GM18499 (cell line): Measurements from ENCODE around the gene UPK1A.

ENCODE experiments used
- ATAC-seq: cut with Tn5 transposase; IDR thresholded peaks from one replicate; pipeline ENCODE4 v1.9.1; 2021; ENCODE audit warnings: moderate number of reproducible peaks; ENCODE audit not compliant: insufficient read depth, unreplicated experiment

The UPK1A gene

GRCh38 chr19:35666251-35666913 is at the start of gene UPK1A:
TSS of gene UPK1A (plus strand) at chr19:35666517. CDS start at chr19:35666813, 296 bp downstream.
- no peak for ATAC-seq

- no peak for ATAC-seq
Measured at GRCh38 chr19:35618857-35619256, 47.5 kb upstream of the UPK1A start.

GRCh38 chr19:35619290-35619923 is 46.9 kb upstream of the UPK1A start:
- ATAC-seq = no peak

GRCh38 chr19:35620001-35620400 is 46.3 kb upstream of the UPK1A start:
- no peak for ATAC-seq

GRCh38 chr19:35621708-35622107 is 44.6 kb upstream of the UPK1A start:
- ATAC-seq = no peak

GRCh38 chr19:35622750-35623149 is 43.6 kb upstream of the UPK1A start:
- ATAC-seq = no peak

DNA sequence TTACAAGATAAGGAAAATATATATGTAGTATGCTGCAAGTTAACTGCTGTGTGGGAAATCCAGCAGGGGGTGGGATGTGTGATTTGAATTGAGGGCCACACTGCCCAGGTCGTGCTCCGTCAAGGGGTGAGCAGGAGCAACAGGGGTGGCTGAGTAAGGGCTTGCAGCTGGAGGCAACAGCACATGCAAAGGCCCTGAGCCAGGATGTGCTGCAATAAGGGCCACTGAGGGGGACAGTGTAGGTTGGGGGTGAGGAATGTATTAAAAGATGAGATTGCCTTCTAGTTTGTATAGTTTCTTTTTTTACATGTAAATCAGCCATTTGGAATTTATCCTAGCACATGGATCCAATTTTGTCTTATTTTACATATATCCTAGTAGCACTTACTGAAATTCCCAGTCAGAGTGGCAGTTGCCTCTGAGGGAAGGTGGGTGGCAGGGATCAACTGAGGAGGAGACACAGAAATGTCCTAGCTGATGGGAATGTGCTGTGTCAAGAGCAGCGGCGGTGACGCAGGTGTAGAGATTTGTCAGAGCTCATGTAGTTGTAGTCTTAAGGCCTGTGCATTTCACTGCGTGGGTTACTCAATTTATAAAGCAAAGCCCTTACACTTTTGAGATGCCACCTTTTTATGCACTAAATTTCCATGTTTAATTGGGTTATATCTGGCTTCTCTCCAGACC is 42.8 kb upstream of the UPK1A start:
- ATAC-seq = no peak

DNA sequence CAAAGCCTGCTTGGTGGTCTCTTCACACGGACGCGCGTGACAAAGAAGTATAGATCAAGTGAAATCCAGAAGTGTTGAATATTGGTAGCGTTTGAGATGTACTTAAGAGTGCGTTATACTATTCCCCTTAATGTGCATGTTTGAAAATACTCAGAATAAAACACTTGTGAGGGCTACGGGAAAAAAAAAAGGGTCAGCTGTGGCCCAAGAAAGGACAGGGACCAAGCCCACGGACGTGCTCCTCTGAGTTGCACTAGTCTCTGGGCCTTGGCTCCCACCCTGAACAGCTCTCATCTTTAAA is 38.1 kb upstream of the UPK1A start:
- ATAC-seq = peak; percentile 7

DNA sequence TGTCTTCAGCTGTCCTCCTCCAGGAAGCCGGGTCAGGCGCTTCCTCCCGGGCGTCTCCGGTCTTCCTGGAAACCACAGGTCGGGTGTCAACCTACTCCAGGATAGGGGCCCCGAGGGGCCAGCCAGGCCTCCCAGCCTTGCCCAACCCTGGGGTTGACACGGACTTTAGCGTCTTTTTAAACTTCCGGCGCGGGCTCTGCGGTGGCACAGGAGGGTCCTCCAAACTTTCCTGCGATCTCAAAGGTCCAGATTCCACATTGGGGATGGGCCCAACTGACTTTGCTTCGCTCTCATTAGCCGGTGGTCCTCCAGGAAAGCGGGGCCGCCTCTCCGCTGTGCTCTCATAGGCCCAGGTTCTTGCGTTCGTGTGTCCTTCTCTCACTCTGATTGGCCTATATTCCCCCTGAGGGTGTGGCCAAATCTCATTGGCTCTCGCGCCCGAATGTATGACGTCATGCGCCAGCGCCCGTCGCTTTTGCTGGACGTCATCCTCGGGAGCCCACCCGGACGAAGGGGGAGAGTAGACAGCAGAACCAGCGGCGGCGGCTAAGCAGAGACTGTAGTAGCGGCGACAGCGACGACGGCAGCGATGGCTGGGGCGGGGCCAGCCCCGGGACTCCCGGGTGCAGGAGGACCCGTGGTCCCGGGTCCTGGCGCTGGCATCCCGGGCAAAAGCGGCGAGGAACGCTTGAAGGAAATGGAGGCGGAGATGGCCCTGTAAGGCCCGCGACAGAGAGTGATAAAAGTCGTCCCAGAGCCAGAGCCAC is 37.6 kb upstream of the UPK1A start, which contains the start of gene RBM42:
Gene RBM42, plus strand, starts transcription at position 472 of the 767 bp plus-strand sequence. Its CDS starts 118 bp downstream, at position 590.
- ATAC-seq = peak; percentile 89

DNA sequence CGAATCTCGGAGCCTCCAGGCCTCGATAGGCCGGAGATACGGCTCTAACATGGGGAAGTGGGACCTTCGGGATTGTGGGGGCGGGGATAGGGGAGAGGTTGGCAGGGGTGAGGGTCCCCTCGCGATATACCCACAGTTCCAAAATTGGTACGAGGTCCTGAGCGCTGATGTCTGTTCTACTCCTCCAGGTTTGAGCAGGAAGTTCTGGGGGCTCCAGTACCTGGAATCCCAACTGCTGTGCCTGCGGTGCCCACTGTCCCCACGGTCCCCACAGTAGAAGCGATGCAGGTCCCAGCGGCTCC is 37.0 kb upstream of the UPK1A start:
- ATAC-seq = no peak

DNA sequence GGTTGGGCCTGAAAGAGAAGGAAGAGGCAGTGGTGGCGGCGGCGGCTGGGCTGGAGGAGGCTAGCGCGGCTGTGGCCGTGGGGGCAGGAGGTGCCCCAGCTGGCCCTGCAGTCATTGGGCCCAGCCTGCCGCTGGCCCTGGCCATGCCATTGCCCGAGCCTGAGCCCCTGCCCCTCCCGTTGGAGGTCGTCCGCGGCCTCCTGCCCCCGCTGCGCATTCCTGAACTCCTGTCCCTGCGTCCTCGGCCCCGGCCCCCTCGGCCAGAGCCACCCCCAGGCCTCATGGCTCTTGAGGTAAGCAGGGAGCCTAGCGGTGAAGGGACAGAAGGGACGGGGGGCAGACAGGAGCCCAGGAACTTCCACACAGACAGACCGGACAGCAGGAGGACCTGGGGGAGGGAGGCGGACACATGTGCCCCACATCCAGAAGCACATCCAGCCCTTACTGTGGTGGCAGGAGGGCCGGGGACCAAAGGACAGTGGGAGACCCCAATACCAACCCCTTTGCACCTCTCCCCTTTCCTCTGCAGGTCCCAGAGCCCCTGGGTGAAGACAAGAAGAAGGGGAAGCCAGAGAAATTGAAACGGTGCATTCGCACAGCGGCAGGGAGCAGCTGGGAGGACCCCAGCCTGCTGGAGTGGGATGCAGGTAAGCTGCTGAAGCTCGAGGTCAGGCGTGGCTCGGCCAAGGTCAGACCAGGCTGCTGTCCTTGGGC is 32.4 kb upstream of the UPK1A start:
- ATAC-seq = no peak

- ATAC-seq = no peak
Measured at GRCh38 chr19:35636651-35637050, 29.7 kb upstream of the UPK1A start.

DNA sequence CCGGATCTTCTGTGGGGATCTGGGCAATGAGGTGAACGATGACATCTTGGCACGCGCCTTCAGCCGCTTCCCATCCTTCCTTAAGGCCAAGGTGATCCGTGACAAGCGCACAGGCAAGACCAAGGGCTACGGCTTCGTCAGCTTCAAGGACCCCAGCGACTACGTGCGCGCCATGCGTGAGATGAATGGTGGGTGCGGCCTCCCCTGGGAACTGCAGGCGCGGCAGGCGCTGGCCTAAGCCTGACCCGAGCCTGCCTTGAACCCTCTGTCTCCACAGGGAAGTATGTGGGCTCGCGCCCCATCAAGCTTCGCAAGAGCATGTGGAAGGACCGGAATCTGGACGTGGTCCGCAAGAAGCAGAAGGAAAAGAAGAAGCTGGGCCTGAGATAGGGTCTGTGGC is 29.2 kb upstream of the UPK1A start:
- no peak for ATAC-seq

DNA sequence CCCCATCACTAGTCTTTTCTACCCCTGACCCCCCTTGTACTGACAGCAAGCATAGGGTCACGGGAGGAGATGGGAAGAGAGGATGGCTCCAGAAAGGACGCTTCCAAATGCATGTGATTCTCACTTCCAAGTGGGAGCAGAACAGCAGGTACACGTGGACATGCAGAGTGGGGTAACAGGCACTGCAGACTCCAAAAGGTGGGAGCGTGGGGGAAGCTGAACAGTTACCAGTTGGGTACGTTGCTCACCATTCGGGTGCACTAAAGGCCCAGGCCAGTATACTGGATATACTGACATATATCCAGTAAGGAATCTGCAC is 27.0 kb upstream of the UPK1A start:
- no peak for ATAC-seq

GRCh38 chr19:35639863-35640262 is 26.5 kb upstream of the UPK1A start:
- no peak for ATAC-seq

- ATAC-seq = no peak
Measured at GRCh38 chr19:35641515-35642151, 24.7 kb upstream of the UPK1A start, which contains the start of gene ETV2. TSS of gene ETV2 (plus strand) at chr19:35641745. CDS start at chr19:35642461, 716 bp downstream.

DNA sequence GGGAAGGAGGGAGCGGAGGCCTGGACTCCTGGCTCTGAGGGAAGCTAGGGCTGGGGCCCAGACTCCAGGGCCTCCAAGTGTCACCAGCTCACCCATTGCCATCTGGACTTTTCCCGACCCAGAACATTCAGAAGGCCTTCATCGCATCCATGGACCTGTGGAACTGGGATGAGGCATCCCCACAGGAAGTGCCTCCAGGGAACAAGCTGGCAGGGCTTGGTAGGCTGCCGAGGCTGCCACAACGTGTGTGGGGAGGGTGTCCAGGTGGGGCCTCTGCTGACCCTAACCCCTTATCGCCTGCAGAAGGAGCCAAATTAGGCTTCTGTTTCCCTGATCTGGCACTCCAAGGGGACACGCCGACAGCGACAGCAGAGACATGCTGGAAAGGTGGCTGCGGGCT is 24.0 kb upstream of the UPK1A start:
- no peak for ATAC-seq

DNA sequence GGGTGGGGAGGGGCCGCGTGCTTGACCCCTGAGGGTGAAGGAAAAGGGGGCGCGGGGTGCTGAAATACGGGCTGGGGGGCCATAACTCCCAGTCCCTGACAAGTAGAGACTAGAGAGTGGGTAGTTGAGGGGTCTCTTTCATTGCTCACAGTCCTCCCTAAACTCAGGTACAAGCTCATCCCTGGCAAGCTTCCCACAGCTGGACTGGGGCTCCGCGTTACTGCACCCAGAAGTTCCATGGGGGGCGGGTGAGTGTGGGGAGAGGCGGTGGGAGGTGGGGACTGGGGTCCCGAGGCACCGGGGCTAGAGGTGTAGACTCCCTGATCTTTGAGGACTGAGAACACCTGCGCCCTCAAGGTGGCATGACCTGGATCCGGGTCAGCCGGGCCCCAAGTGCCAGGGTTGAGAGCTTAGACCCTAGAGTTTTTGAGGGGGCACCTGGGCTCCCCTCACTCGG is 23.5 kb upstream of the UPK1A start:
- no peak for ATAC-seq

- ATAC-seq = no peak
Measured at GRCh38 chr19:35643255-35644205, 22.8 kb upstream of the UPK1A start.
